GM12878 (cell line): ENCODE data around the gene MYO1H. TPM values are rescaled to one million over a fixed set of nuclear protein-coding genes. Genes with fewer than 3 reads are reported as not detected.

Experiments used
- ATAC-seq: fragments of 200-7000 bp; cut with Tn5 transposase; 3 replicates; pipeline ENCODE4 v1.9.1; 2020; ENCODE audit warnings: mild to moderate bottlenecking, moderate library complexity
- BruUV-seq: library from RNA; stranded (reverse); fragments of 400-500 nt; replicated peaks from 2 replicates; lab custom pipeline; 2021; lab: Mats Ljungman, UMichigan
- CTCF ChIA-PET: fragments of 300-600 bp; sonication (Branson Sonifier 250); formaldehyde crosslinking; extraction: SDS; loops from one replicate; lab custom pipeline; 2021; ENCODE audit warnings: inconsistent platforms; lab: Yijun Ruan, JAX
- POLR2A ChIA-PET: fragments of 350-600 bp; formaldehyde crosslinking; extraction: SDS; loops from one replicate; lab custom pipeline; 2021; ENCODE audit warnings: inconsistent platforms; lab: Charles Lee
- RAD21 ChIA-PET: fragments of 300-600 bp; sonication (Branson Sonifier 250); formaldehyde crosslinking; loops from one replicate; lab custom pipeline; 2023; ENCODE audit warnings: antibody characterized with exemption; ENCODE audit not compliant: unreplicated experiment; lab: Charles Lee
- SMC1A ChIA-PET: fragments of 300-600 bp; sonication (Branson Sonifier 250); formaldehyde crosslinking; loops from one replicate; lab custom pipeline; 2023; ENCODE audit not compliant: unreplicated experiment, uncharacterized antibody; lab: Charles Lee
- DNase-seq: peaks from one replicate; pipeline ENCODE4 v3.0.0-alpha.2; 2011; ENCODE audit warnings: low read depth, low spot score
- FAIRE-seq: peaks from 3 replicates; lab custom pipeline; 2011; peaks lifted over from hg19 to GRCh38; lab: Jason Lieb, UNC
- H2AFZ ChIP-seq: 2 replicates; pipeline ENCODE4 v1.6.0; 2011; ENCODE audit warnings: low read depth, low read length, control low read depth; ENCODE audit not compliant: control insufficient read depth
- H3K27ac ChIP-seq: 2 replicates; pipeline ENCODE4 v1.5.1; 2011; ENCODE audit warnings: control low read depth; ENCODE audit not compliant: control insufficient read depth, insufficient read depth
- H3K27me3 ChIP-seq, 2 experiments: replicated peaks in 1 of 2; 2 replicates each; pipeline versions ENCODE4 v1.6.0 to v1.6.1; 2011; ENCODE audit warnings: low read length in 1 of 2; ENCODE audit not compliant: control insufficient read depth in 2 of 2, insufficient read depth in 2 of 2
- H3K36me3 ChIP-seq, 2 experiments: 2 replicates each; pipeline ENCODE4 v1.5.1; 2011; ENCODE audit warnings: low read length in 1 of 2; ENCODE audit not compliant: control insufficient read depth in 2 of 2, insufficient read depth in 2 of 2
- H3K4me1 ChIP-seq: 2 replicates; pipeline ENCODE4 v1.6.1; 2011; ENCODE audit warnings: mild to moderate bottlenecking, low read length, moderate library complexity, mixed read lengths; ENCODE audit not compliant: control insufficient read depth, insufficient read depth
- H3K4me2 ChIP-seq: 2 replicates; pipeline ENCODE4 v1.6.0; 2011; ENCODE audit warnings: control low read depth; ENCODE audit not compliant: control insufficient read depth, insufficient read depth
- H3K4me3 ChIP-seq: fragments of 200-600 bp; sonication (generic); 2 replicates; pipeline ENCODE4 v1.5.1; 2016
- H3K79me2 ChIP-seq: 2 replicates; pipeline ENCODE4 v1.6.0; 2011; ENCODE audit warnings: low read length; ENCODE audit not compliant: control insufficient read depth, insufficient read depth
- H3K9ac ChIP-seq: 2 replicates; pipeline ENCODE4 v1.8.0; 2011; ENCODE audit warnings: low read length, control low read depth, mixed read lengths; ENCODE audit not compliant: control insufficient read depth, insufficient read depth
- H3K9me3 ChIP-seq: replicated peaks from 3 replicates; pipeline ENCODE4 v1.5.1; 2011; ENCODE audit warnings: mild to moderate bottlenecking, low read length; ENCODE audit not compliant: control insufficient read depth, insufficient read depth
- H4K20me1 ChIP-seq: 2 replicates; pipeline ENCODE4 v1.6.0; 2011; ENCODE audit not compliant: control insufficient read depth, insufficient read depth
- ATF2 ChIP-seq: IDR thresholded peaks from 2 replicates; pipeline ENCODE4 v1.6.1; 2012; ENCODE audit warnings: low read length, inconsistent platforms
- BACH1 ChIP-seq: fragments of 450-650 bp; IDR thresholded peaks from 2 replicates; pipeline ENCODE4 v1.6.1; 2017; ENCODE audit warnings: mild to moderate bottlenecking, borderline replicate concordance
- BRCA1 ChIP-seq: IDR thresholded peaks from 2 replicates; pipeline ENCODE4 v1.6.1; 2011; ENCODE audit warnings: low read depth, low read length, improper control_type of control experiment
- CHD2 ChIP-seq: IDR thresholded peaks from 2 replicates; pipeline ENCODE4 v1.6.1; 2011; ENCODE audit warnings: low read depth, low read length, improper control_type of control experiment, borderline replicate concordance
- GATAD2B ChIP-seq: fragments of 450-650 bp; conservative IDR thresholded peaks from 2 replicates; pipeline ENCODE4 v1.6.1; 2017; ENCODE audit warnings: low read depth, mild to moderate bottlenecking, moderate library complexity
- LARP7 ChIP-seq: fragments of 450-650 bp; IDR thresholded peaks from 2 replicates; pipeline ENCODE4 v1.6.1; 2017; ENCODE audit warnings: mild to moderate bottlenecking
- SPI1 ChIP-seq: IDR thresholded peaks from 2 replicates; pipeline ENCODE4 v1.6.1; 2011; ENCODE audit warnings: low read depth, mild to moderate bottlenecking, low read length, moderate library complexity, borderline replicate concordance; ENCODE audit not compliant: insufficient read depth
- ZNF592 ChIP-seq: fragments of 450-650 bp; IDR thresholded peaks from 2 replicates; pipeline ENCODE4 v1.6.1; 2017; ENCODE audit warnings: mild to moderate bottlenecking, moderate library complexity
- WGBS: methylation state at CpG from one replicate; pipeline ENCODE4 v1.1.6; 2016; ENCODE audit warnings: low lambda C conversion rate; ENCODE audit not compliant: insufficient replicate concordance, insufficient coverage; ENCODE audit errors: missing lambda C conversion rate; 5-methylcytosine and 5-hydroxymethylcytosine counted together
- in situ Hi-C: fragments of 300-500 bp; cut with MboI; formaldehyde crosslinking; loops from 9 replicates; pipeline ENCODE4 v1.14.3; 2018; ENCODE audit warnings: mixed read lengths
- intact Hi-C: fragments of 100-400 bp; cut with micrococcal nuclease; formaldehyde crosslinking; loops from one replicate; pipeline ENCODE4 v1.14.2; 2022; ENCODE audit not compliant: unreplicated experiment
- polyA plus RNA-seq, 11 experiments: library from polyadenylated mRNA; depleted of rRNA in 4 of 11; unstranded in 6 of 11; stranded (reverse) in 5 of 11; fragments of >200 nt; fragmentation: Nextera tagmentation in 4 of 11; fragmentation: Illumina TruSeq in 1 of 11; extraction: Ambion mirVana in 4 of 11; extraction: Trizol in 1 of 11; gene quantifications; 1 replicate in 1 of 11; 2 replicates in 10 of 11; pipeline versions ENCODE4 v1.2.1 to v1.2.3, GENCODE V29; 2011 to 2016; ENCODE audit warnings: inconsistent platforms in 2 of 11, missing spikeins in 2 of 11, low read depth in 1 of 11
- total RNA-seq, 4 experiments: library from RNA; depleted of rRNA in 3 of 4; stranded (reverse); fragments of >200 nt in 3 of 4; fragmentation: Illumina TruSeq in 1 of 4; extraction: Trizol in 1 of 4; gene quantifications; 2 replicates each; pipeline versions ENCODE4 v1.2.1 to v1.2.3, GENCODE V29; 2013 to 2021

The MYO1H gene
- total and polyA plus RNA-seq, 10 of the 15 experiments (the other 5 are each of a cell fraction or from before 2014, with no cell fraction given) = 0.05 TPM; not detected in 9

- ATAC-seq = no peak
- in situ Hi-C loops (no loop called here), intact Hi-C loops (no loop called here)
- Histone ChIP-seq H3K4me3 (no peak overlapping the region), H2AFZ (no peak overlapping the region), H3K27ac (no peak overlapping the region), H3K4me1 (no peaks in the 10 kb centered on the region), H3K79me2 (peaks cover 7% of the 10 kb centered on the region), H3K36me3 (peaks cover 10 to 13% of the 10 kb centered on the region in 2 experiments), H3K27me3 (no peaks in the 10 kb centered on the region), H4K20me1 (no peaks in the 10 kb centered on the region; the same call in 1 of the 2 replicates), H3K9me3 (no peaks in the 10 kb centered on the region), H3K9ac (no peak overlapping the region), H3K4me2 (no peak overlapping the region)
- BruUV-seq = no TSS peak
- POLR2A ChIA-PET = interaction anchor here (0.6 kb wide), 1 partner anchor 44 kb away, joined by 4 read pairs; no protein-coding TSS in a partner anchor
- RAD21 ChIA-PET = no interaction called here
- WGBS = 91% methylated on average over 7 of the region's 8 CpGs
- CTCF ChIA-PET = no interaction called here
- no peak for DNase-seq
- FAIRE-seq = no peak
- SMC1A ChIA-PET = no interaction called here
- TF ChIP-seq LARP7 (no peak), BRCA1 (no peak), GATAD2B (no peak), CHD2 (no peak), SPI1 (no peak), ATF2 (no peak), BACH1 (no peak), ZNF592 (no peak)
Measured at GRCh38 chr12:109467978-109468676, 120.4 kb downstream of the MYO1H start.
